ENCODE results near the gene RFXANK.

Gene RFXANK

DNA sequence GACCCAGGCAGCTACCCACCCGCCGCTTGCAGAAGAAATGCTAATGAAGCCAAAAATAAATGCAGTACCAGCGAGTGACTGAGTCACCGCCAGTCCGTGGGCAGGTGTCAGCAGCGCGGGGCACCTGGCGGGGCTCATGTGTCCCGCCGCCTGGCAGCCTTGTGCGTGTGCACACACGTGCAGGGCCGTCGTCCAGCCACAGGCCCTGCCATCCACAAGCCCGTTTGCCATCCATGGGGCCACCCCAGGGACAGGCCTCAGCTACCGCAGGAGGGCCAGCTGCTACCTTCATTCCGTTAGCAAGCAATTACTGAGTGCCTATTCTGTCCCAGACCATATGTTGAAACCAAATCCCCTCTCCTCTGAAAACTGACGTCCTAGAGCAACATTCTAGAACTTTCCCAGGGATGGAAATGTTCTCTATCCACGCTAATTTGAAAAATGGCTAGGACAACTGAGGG lies 40.2 kb downstream of the RFXANK start:
- DNase-seq (ENCODE audit: low spot score) = no peak

DNA sequence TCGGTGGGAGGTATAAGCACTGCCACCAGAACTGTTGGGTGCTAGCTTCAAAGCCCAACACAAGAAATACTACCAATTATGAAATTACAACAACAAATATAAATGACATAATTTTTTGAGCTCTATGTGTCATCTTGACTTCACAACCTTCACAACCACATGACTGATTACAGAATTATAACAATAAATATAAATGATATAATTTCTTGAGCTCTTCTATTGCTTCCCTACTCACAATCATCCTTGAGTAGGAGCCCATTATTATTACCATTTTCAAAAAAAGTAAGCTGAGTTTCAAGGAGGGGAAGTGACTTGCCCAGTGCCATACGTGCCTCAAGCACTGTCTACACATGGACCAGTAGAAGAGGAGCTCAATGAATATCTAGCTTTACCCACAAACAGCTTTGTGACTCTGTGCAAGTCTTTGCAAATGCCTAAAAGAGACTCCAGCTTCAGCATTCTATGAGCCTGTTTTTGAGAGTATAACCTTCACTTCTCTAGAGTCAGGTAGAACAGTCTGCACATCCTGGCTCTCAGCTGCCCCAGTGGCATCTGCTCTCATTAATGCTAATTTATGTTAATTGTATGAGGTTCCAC lies 42.3 kb downstream of the RFXANK start:
- no peak for DNase-seq (ENCODE audit: low spot score)

DNA sequence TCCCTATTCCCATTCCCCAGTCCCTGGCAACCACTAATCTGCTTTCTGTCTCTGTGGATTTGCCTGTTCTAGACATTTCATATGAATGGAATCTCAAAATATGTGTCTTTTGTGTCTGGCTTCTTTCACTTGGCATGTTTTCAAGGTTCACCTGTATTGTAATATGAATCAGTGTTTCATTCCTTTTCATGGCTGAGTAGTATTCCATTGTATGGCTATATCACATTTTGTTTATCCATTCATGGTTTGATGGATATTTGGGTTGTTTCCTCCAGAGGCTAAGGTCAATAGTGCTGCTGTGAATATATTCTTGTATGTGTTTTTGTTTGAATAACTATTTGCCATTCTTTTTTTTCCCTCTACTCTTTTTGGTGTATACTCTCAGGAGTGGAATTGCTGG lies 44.1 kb downstream of the RFXANK start:
- no peak for DNase-seq (ENCODE audit: low spot score)

DNA sequence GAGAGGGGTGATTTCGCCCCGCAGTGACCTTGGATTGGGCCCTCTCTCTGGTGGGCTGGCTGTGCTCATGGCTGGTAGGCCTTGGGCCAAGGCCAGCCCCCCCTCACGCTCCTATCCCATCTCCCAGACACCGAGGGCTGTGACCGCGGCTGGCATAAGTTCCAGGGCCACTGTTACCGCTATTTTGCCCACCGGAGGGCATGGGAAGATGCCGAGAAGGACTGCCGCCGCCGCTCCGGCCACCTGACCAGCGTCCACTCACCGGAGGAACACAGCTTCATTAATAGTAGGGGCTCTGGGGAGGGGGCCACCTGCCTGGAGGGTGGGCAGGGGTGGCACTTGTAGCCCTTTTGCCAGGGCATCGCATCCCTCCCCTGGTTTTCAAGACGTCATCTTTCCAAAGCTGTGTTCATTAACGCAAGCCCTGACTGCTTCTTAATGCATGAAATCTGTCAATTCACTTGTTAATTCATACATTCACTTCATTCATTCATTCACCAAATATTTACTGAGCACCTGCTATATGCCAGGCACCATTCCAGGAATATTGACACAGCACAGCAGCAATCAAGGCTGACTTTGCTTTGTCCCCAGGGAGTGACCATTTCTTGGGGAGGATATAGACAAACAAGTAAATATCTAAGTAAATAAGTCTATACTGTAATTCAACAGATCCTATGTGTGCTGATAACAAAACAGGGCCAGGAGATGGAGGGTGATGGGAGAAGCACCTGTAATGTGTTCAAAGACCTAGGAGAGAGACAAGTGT lies 46.3 kb downstream of the RFXANK start:
- no peak for DNase-seq (ENCODE audit: low spot score)

DNA sequence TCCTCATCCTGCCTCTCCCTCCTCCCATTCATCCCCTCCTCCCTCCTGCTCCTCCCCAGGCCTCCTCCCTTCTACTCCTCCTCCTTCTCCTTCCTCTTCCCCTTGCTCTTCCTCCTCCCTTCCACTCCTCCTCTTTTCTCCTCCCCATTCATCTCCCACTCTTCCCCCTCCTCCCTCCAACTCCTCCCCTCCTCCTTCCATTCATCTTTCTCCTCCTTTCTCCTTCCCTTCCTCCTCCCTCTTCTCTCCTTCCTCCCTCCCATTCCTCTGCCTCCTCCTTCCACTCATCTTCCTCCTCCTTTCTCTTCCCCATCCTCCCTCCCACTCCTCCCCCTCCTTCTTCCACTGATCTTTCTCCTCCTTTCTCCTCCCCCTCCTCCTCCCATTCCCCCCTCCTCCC lies 47.6 kb downstream of the RFXANK start:
- no peak for DNase-seq (ENCODE audit: low spot score)

DNA sequence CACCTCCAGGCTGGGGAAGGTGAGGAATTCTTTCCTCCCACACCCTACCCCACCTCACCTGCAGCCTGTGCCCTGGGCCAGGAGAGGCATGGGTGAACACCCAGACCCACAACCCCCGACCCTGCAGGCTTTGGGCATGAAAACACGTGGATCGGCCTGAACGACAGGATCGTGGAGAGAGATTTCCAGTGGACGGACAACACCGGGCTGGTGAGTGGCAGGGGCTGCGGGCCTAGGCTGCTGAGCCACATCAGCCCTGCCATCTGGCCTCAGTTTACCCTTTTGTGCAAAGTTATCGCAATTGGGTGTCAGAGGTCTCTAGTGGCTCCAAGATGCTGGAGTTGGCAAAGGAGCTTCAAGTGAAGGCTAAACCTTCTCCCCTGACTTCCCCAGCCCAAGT lies 48.4 kb downstream of the RFXANK start:
- DNase-seq (ENCODE audit: low spot score) = no peak

DNA sequence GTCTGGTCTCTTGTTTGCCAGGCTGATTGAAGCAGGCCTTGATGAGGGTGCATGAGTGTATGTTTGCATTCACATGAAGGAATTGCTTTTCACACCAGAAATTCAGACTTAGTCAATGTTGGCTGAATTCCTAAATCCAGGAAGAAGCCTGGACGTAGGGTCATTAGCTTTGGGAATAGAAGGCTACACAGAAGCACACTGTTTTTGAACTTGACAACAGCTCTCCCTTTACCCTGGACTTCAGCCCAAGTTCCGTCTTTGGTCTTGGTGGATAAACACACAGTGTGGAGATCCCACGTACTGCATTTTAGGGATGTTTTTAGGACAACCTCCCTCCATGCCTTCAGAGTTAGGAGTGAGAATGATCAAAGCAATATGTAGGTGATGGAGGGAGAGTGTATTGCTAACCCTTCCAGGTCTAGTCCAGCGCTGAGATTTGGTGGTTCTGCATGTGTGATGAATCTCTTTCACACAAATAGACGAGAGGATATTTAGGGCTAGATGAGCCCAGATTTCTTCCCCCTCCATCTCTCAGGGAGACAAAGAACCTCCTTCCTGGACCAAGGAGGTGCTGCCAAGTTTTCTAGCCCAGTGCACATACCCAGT lies 58.2 kb downstream of the RFXANK start:
- DNase-seq (ENCODE audit: low spot score) = no peak

All from AG08395 (cell line).